Lower leg skin (tissue), 3 donors: ENCODE results near the gene DAD1.

Source experiments
- POLR2A ChIP-seq, 2 donors: fragments of 450-650 bp; IDR thresholded peaks; one replicate each; pipeline ENCODE4 v1.6.1; 2016 to 2017; ENCODE audit warnings: antibody characterized with exemption in 2 of 2, mild to moderate bottlenecking in 1 of 2, moderate library complexity in 1 of 2
- TF ChIP-seq, protein P1 (sequence below), 3 donors: fragments of 450-650 bp; IDR thresholded peaks; one replicate each; pipeline ENCODE4 v1.5.1; 2016; ENCODE audit warnings: antibody characterized with exemption in 3 of 3, mild to moderate bottlenecking in 3 of 3, moderate library complexity in 2 of 3

DNA sequence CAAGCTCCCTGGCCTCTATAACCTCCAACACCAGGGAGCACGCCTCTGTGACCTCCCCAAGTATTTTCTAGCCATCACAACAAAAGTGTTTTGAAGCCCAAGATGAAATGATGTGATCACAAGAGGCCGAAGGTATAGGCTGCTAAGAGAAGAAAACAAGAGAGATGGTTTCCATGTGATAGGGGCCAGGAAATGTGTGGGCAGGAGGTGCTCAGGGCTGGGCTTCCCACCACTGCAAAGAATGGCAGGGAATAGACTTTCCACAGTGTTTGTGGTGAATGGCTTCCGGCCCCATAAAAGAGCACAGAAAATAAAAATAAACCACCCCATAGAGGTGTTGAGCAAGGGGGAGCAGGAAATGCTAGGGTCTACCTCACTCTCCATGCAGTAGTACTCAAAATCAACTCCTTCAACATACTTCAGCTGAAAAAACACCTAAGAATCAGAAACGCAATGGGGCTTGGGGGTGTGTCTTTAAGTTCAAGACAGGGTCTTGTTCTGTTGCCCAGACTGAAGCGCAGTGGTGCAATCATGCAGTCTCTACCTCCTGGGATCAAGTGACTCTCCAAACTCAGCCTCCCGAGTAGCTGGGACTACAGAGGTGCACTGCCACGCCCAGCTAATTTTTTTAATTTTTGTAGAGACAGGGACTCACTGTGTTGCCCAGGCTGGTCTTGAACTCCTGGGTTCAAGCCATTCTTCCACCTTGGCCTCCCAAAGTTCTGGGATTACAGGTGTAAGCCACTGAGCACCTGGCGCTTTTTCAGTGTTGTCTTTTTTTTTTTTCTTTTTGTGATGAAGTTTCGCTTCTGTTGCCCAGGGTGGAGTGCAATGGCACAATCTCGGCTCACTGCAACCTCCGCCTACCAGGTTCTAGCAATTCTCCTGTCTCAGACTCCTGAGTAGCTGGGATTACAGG is 27.1 kb downstream of the DAD1 start:
- TF ChIP-seq, protein P1, sequence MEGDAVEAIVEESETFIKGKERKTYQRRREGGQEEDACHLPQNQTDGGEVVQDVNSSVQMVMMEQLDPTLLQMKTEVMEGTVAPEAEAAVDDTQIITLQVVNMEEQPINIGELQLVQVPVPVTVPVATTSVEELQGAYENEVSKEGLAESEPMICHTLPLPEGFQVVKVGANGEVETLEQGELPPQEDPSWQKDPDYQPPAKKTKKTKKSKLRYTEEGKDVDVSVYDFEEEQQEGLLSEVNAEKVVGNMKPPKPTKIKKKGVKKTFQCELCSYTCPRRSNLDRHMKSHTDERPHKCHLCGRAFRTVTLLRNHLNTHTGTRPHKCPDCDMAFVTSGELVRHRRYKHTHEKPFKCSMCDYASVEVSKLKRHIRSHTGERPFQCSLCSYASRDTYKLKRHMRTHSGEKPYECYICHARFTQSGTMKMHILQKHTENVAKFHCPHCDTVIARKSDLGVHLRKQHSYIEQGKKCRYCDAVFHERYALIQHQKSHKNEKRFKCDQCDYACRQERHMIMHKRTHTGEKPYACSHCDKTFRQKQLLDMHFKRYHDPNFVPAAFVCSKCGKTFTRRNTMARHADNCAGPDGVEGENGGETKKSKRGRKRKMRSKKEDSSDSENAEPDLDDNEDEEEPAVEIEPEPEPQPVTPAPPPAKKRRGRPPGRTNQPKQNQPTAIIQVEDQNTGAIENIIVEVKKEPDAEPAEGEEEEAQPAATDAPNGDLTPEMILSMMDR (IDR thresholded peaks at IDR 0.05): no peak
- TF ChIP-seq POLR2A (IDR thresholded peaks at IDR 0.05): no peak
